Naive B cell (primary cell): ENCODE data around the gene DLX2. TPM values are rescaled to one million over a fixed set of nuclear protein-coding genes. Genes with fewer than 3 reads are reported as not detected.

Experiments
- ATAC-seq, 2 donors: fragments of 150-1000 bp; cut with Tn5 transposase; 2 replicates each; pipeline ENCODE4 v1.10.0; 2021; ENCODE audit warnings: low read depth in 2 of 2, mild to moderate bottlenecking in 2 of 2, moderate library complexity in 2 of 2
- DNase-seq: peaks from one replicate; pipeline ENCODE4 v3.0.0; 2022
- H3K27ac Mint-ChIP-seq, 6 donors: one replicate each; pipeline ENCODE4 v1.8.0; 2020 to 2022; ENCODE audit warnings: mild to moderate bottlenecking in 6 of 6, mixed read lengths in 6 of 6, moderate library complexity in 5 of 6, inconsistent platforms in 2 of 6
- H3K27me3 Mint-ChIP-seq, 3 donors: one replicate each; pipeline ENCODE4 v1.8.0; 2021 to 2022; ENCODE audit warnings: mixed read lengths in 3 of 3, mild to moderate bottlenecking in 1 of 3
- H3K36me3 Mint-ChIP-seq, 2 donors: one replicate each; pipeline ENCODE4 v1.8.0; 2020 to 2022; ENCODE audit warnings: mixed read lengths in 2 of 2, inconsistent platforms in 1 of 2, mild to moderate bottlenecking in 1 of 2
- H3K4me1 Mint-ChIP-seq, 3 donors: one replicate each; pipeline ENCODE4 v1.8.0; 2020 to 2022; ENCODE audit warnings: mixed read lengths in 3 of 3, inconsistent platforms in 1 of 3, mild to moderate bottlenecking in 1 of 3, moderate library complexity in 1 of 3
- H3K4me3 Mint-ChIP-seq, 8 donors: one replicate each; pipeline ENCODE4 v1.8.0; 2020 to 2022; ENCODE audit warnings: mild to moderate bottlenecking in 8 of 8, mixed read lengths in 8 of 8, moderate library complexity in 8 of 8, inconsistent platforms in 2 of 8
- H3K9me3 Mint-ChIP-seq, 7 donors: one replicate each; pipeline ENCODE4 v1.8.0; 2020 to 2022; ENCODE audit warnings: mixed read lengths in 7 of 7, mild to moderate bottlenecking in 5 of 7, inconsistent platforms in 2 of 7, moderate library complexity in 1 of 7
- polyA plus RNA-seq, 6 donors: library from polyadenylated mRNA; unstranded; fragments of 300-500 nt; fragmentation: Illumina TruSeq; gene quantifications; one replicate each; pipeline ENCODE4 v1.2.3, GENCODE V29; 2021; ENCODE audit warnings: low read depth in 6 of 6

DLX2 gene
- polyA plus RNA-seq, 6 donors from 2014 or later, result not detected

- Mint-ChIP-seq H3K27me3 (peaks cover 57 to 80% (median 71%) of the 10 kb centered on the region in 3 donors), H3K9me3 (peaks cover 4 to 29% (median 18%) of the 10 kb centered on the region in 7 donors), H3K27ac (peak overlapping the region in 5 of 6 donors; percentile 27 to 95 (median 93)), H3K4me1 (peaks cover 24 to 31% (median 31%) of the 10 kb centered on the region in 3 donors), H3K4me3 (peak overlapping the region; percentile 75 to 94 (median 84)), H3K36me3 (peaks cover 6 to 25% of the 10 kb centered on the region in 2 donors)
- DNase-seq (no peak), ATAC-seq (peak; percentile 77 to 82)
These were observed 7.4 kb downstream of the DLX2 start for GRCh38 chr2:172095146-172095904.

DNA sequence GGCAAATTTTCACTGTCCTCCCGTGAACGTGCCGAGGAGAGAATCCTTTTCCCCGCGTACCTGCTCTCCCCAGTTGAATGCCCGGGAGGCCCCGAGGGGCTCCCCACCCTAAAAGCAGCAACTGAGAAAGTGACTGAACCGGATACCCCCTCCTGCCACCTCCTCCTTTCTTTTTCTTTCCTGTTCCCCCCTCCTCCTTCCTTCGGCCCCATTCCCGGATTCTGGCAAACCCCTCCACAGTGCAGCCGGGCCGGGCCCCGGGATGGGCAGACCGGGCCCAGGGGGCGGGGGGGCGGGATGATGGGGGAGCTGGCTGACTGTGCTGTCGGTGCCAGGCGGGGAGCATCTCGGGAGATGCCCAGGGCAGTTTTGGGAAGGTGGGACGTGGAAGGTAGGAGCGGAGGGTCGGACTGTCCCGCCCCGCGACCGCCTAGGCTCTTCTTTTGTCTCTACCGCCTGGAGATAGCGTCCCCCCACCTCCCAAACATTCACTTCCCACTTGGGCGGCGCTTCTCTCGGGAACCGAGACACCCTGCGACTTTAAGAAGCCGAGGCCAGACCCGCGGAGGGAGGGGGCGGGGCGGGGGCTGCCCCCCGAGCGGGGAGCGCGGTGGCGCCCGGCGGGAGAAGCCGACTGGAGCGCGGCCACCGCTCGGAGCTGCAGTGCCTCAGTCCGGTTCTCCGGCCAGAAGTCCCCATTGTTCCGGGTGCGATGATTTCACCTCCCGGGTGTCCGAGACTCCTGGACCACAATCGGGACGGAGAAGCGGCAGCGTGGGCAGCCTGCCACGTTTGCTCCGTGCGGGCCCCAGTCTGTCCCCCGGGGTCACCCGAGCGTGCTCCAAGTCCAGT lies 8.2 kb downstream of the DLX2 start:
- peaks cover 22 to 31% (median 31%) of the 10 kb centered on the region in 3 donors for H3K4me1 Mint-ChIP-seq
- H3K4me3 Mint-ChIP-seq, result peak overlapping the region; percentile 47 to 94 (median 76)
- H3K9me3 Mint-ChIP-seq, result peaks cover 4 to 29% (median 18%) of the 10 kb centered on the region in 7 donors
- H3K27ac Mint-ChIP-seq, result peak overlapping the region in 3 of 6 donors; percentile 70 to 90 (median 90)
- DNase-seq (no peak), ATAC-seq (no peak)
- H3K36me3 Mint-ChIP-seq, result peaks cover 6 to 25% of the 10 kb centered on the region in 2 donors
- H3K27me3 Mint-ChIP-seq, result peaks cover 62 to 82% (median 79%) of the 10 kb centered on the region in 3 donors

- Mint-ChIP-seq H3K4me1 (peaks cover 21 to 30% (median 28%) of the 10 kb centered on the region in 3 donors), H3K27ac (peak overlapping the region in 5 of 6 donors; percentile 36 to 90 (median 70)), H3K4me3 (peak overlapping the region; percentile 19 to 75 (median 64)), H3K9me3 (peaks cover 4 to 33% (median 20%) of the 10 kb centered on the region in 7 donors), H3K36me3 (peaks cover 6 to 24% of the 10 kb centered on the region in 2 donors), H3K27me3 (peaks cover 65 to 83% (median 80%) of the 10 kb centered on the region in 3 donors)
- DNase-seq (no peak), ATAC-seq (no peak)
These were observed 9.0 kb downstream of the DLX2 start for GRCh38 chr2:172093416-172094293.

GRCh38 chr2:172092716-172093415 lies 9.8 kb downstream of the DLX2 start:
- no peak for ATAC-seq
- peaks cover 23 to 31% (median 24%) of the 10 kb centered on the region in 3 donors for H3K4me1 Mint-ChIP-seq
- peaks cover 68 to 85% (median 81%) of the 10 kb centered on the region in 3 donors for H3K27me3 Mint-ChIP-seq
- peaks cover 0 to 37% (median 24%) of the 10 kb centered on the region in 7 donors for H3K9me3 Mint-ChIP-seq
- no peak for DNase-seq
- peak overlapping the region in 7 of 8 donors; percentile 18 to 77 (median 54) for H3K4me3 Mint-ChIP-seq
- peak overlapping the region in 4 of 6 donors; percentile 36 to 90 (median 80) for H3K27ac Mint-ChIP-seq
- peaks cover 7 to 23% of the 10 kb centered on the region in 2 donors for H3K36me3 Mint-ChIP-seq

GRCh38 chr2:172091761-172092566 lies 10.7 kb downstream of the DLX2 start:
- ATAC-seq (no peak), DNase-seq (no peak)
- H3K4me3 Mint-ChIP-seq, result peak overlapping the region in 3 of 8 donors; percentile 22 to 54 (median 43)
- H3K4me1 Mint-ChIP-seq, result peaks cover 23 to 26% (median 25%) of the 10 kb centered on the region in 3 donors
- peak overlapping the region in 4 of 6 donors; percentile 13 to 88 (median 74) for H3K27ac Mint-ChIP-seq
- H3K27me3 Mint-ChIP-seq, result peaks cover 73 to 87% (median 81%) of the 10 kb centered on the region in 3 donors
- H3K36me3 Mint-ChIP-seq, result peaks cover 7 to 29% of the 10 kb centered on the region in 2 donors
- peaks cover 0 to 46% (median 26%) of the 10 kb centered on the region in 7 donors for H3K9me3 Mint-ChIP-seq

DNA sequence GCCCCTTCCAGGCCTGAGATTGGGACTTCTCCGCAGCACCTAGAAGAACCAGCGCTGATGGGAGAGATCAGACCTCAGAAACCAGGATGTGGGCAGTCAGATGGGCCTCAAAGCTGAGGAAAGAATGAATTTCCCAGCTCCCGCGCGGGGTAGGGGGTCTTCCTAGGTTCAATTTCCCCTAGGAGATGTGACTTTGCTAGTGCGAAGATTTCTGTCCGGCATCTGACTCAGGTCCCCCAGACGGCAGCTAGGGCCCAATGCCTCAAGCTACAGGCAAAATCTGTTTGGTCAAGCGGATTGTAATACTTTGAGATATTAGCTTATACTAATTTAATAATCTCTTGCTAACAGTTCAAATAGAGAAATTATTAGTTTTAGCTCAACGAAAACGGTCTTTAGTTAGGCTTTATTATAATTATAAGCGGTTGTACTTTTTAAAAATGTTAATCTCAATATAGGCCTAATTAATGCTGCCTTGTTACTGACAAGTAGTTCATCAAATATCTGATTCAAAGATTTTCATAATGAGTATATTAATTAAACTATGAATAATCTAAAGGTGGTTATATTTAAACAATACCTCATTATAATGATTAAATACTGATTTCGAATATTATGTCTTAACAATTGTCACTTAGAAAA lies 11.6 kb downstream of the DLX2 start:
- ATAC-seq (no peak), DNase-seq (no peak)
- peaks cover 76 to 85% (median 81%) of the 10 kb centered on the region in 3 donors for H3K27me3 Mint-ChIP-seq
- H3K4me3 Mint-ChIP-seq, result peak overlapping the region in 2 of 8 donors; percentile 54
- peaks cover 0 to 44% (median 29%) of the 10 kb centered on the region in 7 donors for H3K9me3 Mint-ChIP-seq
- H3K27ac Mint-ChIP-seq, result peak overlapping the region in 3 of 6 donors; percentile 53 to 88 (median 78)
- peaks cover 15 to 26% (median 19%) of the 10 kb centered on the region in 3 donors for H3K4me1 Mint-ChIP-seq
- peaks cover 7 to 31% of the 10 kb centered on the region in 2 donors for H3K36me3 Mint-ChIP-seq

GRCh38 chr2:172090044-172090961 lies 12.4 kb downstream of the DLX2 start:
- peak overlapping the region in 5 of 8 donors; percentile 8 to 84 (median 54) for H3K4me3 Mint-ChIP-seq
- peaks cover 13 to 26% (median 18%) of the 10 kb centered on the region in 3 donors for H3K4me1 Mint-ChIP-seq

GRCh38 chr2:172089633-172090032 lies 13.1 kb downstream of the DLX2 start:
- Mint-ChIP-seq H3K4me3 (peak overlapping the region in 4 of 8 donors; percentile 5 to 84 (median 66)), H3K27me3 (peaks cover 76 to 88% (median 85%) of the 10 kb centered on the region in 3 donors), H3K9me3 (peaks cover 2 to 51% (median 33%) of the 10 kb centered on the region in 7 donors), H3K36me3 (peaks cover 7 to 31% of the 10 kb centered on the region in 2 donors), H3K27ac (peak overlapping the region in 4 of 6 donors; percentile 23 to 93 (median 44)), H3K4me1 (peaks cover 16 to 28% (median 17%) of the 10 kb centered on the region in 3 donors)
- ATAC-seq, result no peak
- DNase-seq, result no peak

More at GRCh38 chr2:172090044-172090961, 12.4 kb downstream of the DLX2 start:
- peaks cover 7 to 31% of the 10 kb centered on the region in 2 donors for H3K36me3 Mint-ChIP-seq
- H3K27ac Mint-ChIP-seq, result peak overlapping the region in 4 of 6 donors; percentile 23 to 93 (median 66)
- peaks cover 2 to 49% (median 33%) of the 10 kb centered on the region in 7 donors for H3K9me3 Mint-ChIP-seq
- ATAC-seq, result no peak
- no peak for DNase-seq
- peaks cover 73 to 85% (median 81%) of the 10 kb centered on the region in 3 donors for H3K27me3 Mint-ChIP-seq

GRCh38 chr2:172089005-172089504 lies 13.6 kb downstream of the DLX2 start:
- H3K9me3 Mint-ChIP-seq, result peaks cover 2 to 49% (median 33%) of the 10 kb centered on the region in 7 donors
- peaks cover 78 to 91% (median 88%) of the 10 kb centered on the region in 3 donors for H3K27me3 Mint-ChIP-seq
- DNase-seq, result no peak
- H3K4me3 Mint-ChIP-seq, result peak overlapping the region in 3 of 8 donors; percentile 68 to 84 (median 84)
- peaks cover 18 to 34% (median 23%) of the 10 kb centered on the region in 3 donors for H3K4me1 Mint-ChIP-seq
- H3K36me3 Mint-ChIP-seq, result peaks cover 7 to 28% of the 10 kb centered on the region in 2 donors
- peak overlapping the region in 3 of 6 donors; percentile 84 to 99 (median 95) for H3K27ac Mint-ChIP-seq
- ATAC-seq, result no peak
